GM12891 (cell line): ENCODE results near the gene H2AZ2.

ENCODE experiments used
- POLR2A ChIP-seq: IDR thresholded peaks from 2 replicates; pipeline ENCODE4 v1.6.1; 2011; ENCODE audit warnings: low read depth, low read length, control low read depth
- POLR2AphosphoS5 ChIP-seq: IDR thresholded peaks from 2 replicates; pipeline ENCODE4 v1.6.1; 2011; ENCODE audit warnings: low read depth, low read length, control low read depth
- SPI1 ChIP-seq: IDR thresholded peaks from 2 replicates; pipeline ENCODE4 v1.6.1; 2011; ENCODE audit warnings: low read depth, low read length, control low read depth
- TAF1 ChIP-seq: IDR thresholded peaks from 2 replicates; pipeline ENCODE4 v1.6.1; 2011; ENCODE audit warnings: low read depth, low read length, control low read depth

DNA sequence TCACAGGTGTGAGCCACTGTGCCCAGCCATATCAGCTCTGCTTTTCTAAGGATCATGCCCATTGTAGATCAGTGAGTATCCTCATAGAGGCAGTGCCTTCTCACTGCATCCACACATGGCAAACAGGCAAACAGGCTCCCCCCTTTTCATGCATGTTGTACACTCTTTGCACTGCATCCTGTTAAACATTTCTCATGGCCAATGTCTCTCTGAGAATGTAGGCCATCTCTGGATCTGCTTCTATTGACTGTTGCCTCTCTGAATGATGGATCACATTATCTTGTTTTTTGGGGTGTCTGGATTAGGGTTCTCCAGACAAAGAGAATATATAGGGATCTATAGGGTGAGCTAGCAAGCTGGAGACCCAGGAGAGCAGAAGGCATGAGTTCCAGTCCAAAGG lies 64.5 kb downstream of the H2AZ2 start:
- TF ChIP-seq SPI1 = no peak
- no peak for TF ChIP-seq POLR2A
- no peak for TF ChIP-seq POLR2AphosphoS5
- TF ChIP-seq TAF1 = no peak
